Activated CD4-positive, alpha-beta memory T cell treated with anti-CD3 and anti-CD28 coated beads for 36 hours (primary cell): ENCODE measurements around the gene TNFRSF13B. TPM values are rescaled to one million over a fixed set of nuclear protein-coding genes. Genes with fewer than 3 reads are reported as not detected.
A peak's percentile ranks its signal among the peaks of the same experiment; 100 is the strongest.
"Not testable (repeated sequence)": the region's sequence is repeated elsewhere in the genome, so short reads cannot be mapped to it uniquely, and the experiment has no call there.

Experiments used
- CTCF ChIA-PET: fragments of 350-600 bp; sonication (Branson Sonifier 250); formaldehyde crosslinking; loops from one replicate; lab custom pipeline; 2021; ENCODE audit warnings: antibody characterized with exemption, inconsistent platforms; lab: Charles Lee
- POLR2A ChIA-PET: fragments of 350-600 bp; sonication (Branson Sonifier 250); formaldehyde crosslinking; loops from one replicate; lab custom pipeline; 2021; ENCODE audit warnings: antibody characterized with exemption; lab: Charles Lee
- DNase-seq: peaks from one replicate; pipeline ENCODE4 v3.0.0-alpha.2; 2020
- H3K27ac Mint-ChIP-seq: one replicate; pipeline ENCODE4 v1.8.0; 2021; ENCODE audit warnings: mixed read lengths
- H3K27me3 Mint-ChIP-seq: one replicate; pipeline ENCODE4 v1.8.0; 2021; ENCODE audit warnings: mixed read lengths
- H3K36me3 Mint-ChIP-seq: one replicate; pipeline ENCODE4 v1.8.0; 2021; ENCODE audit warnings: mixed read lengths
- H3K4me1 Mint-ChIP-seq: one replicate; pipeline ENCODE4 v1.8.0; 2021; ENCODE audit warnings: low read depth, mixed read lengths
- H3K4me3 Mint-ChIP-seq: one replicate; pipeline ENCODE4 v1.8.0; 2021; ENCODE audit warnings: mild to moderate bottlenecking, mixed read lengths
- H3K9me3 Mint-ChIP-seq: one replicate; pipeline ENCODE4 v1.8.0; 2021; ENCODE audit warnings: mixed read lengths
- intact Hi-C: fragments of 100-400 bp; cut with micrococcal nuclease; formaldehyde crosslinking; loops from one replicate; pipeline ENCODE4 v1.15.1; 2023
- total RNA-seq, 2 experiments: library from RNA; stranded (reverse); gene quantifications; one replicate each; pipeline ENCODE4 v1.2.3, GENCODE V29; 2021

TNFRSF13B gene
- total RNA-seq, 2 experiments from 2014 or later: not detected

DNA sequence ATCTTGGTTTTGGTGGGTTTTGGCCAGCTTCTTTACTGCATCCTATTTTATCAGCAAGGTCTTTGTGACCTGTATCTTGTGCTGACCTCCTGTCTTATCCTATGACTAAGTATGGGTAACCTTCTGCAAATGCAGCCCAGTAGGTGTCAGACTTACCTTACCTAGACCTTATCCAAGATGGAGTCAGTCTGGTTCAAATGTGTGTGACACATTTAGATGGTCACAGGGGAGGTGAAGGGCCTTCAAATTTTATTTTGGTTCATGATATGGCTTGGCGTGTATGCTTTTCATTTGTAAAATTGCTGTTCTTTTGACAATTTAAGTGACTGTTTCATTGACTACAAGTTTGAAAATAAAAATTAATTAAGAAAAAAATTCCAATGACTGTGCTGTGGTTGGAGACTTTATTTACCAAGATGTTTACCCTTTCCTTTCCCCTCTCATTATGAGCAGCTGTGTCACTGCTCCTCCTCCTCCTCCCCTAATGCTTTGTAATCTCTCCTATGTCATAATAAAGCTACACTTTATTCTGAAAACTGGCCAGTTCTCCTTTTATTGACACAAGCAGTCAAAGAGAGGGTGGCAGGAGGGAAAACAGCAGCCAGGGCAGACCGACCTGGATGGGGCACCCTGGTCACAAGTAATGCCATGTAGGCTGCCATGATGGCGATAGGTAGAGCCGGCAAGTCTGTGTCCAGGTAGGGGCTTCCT is 49.4 kb downstream of the TNFRSF13B start:
- intact Hi-C loops: loop anchor here (1.0 kb wide), 1 partner anchor 69 kb away; no protein-coding TSS in a partner anchor

DNA sequence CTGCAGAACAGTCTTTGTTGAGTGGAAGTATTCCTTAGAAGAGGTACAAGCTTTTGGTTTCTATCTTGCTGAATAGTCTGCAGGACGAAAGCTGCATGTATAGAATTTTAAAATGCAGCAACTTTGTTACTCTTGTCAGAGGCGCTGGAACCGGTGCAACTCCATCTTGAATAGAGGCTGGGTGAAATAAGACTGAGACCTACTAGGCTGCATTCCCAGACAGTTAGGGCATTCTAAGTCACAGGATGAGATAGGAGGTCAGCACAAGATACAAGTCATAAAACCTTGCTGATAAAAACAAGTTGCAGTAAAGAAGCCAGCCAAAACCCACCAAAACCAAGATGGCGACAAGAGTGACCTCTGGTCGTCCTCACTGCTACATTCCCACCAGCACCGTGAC is 50.5 kb downstream of the TNFRSF13B start:
- H3K4me1 Mint-ChIP-seq, POLR2A ChIA-PET, DNase-seq, H3K27me3 Mint-ChIP-seq, H3K27ac Mint-ChIP-seq, H3K4me3 Mint-ChIP-seq, intact Hi-C loops, H3K36me3 Mint-ChIP-seq, H3K9me3 Mint-ChIP-seq: not testable (repeated sequence)
- CTCF ChIA-PET: interaction anchor here (1.7 to 1.9 kb wide), 2 partner anchors 70 to 71 kb away, joined by 4 to 8 read pairs; no protein-coding TSS in a partner anchor

More for the DNA sequence above, 49.4 kb downstream of the TNFRSF13B start:
- CTCF ChIA-PET: interaction anchor here (1.3 to 1.7 kb wide), 2 partner anchors 69 to 71 kb away, joined by 3 to 4 read pairs; no protein-coding TSS in a partner anchor
- no peak overlapping the region for H3K4me3 Mint-ChIP-seq
- no peaks in the 10 kb centered on the region for H3K36me3 Mint-ChIP-seq
- no peaks in the 10 kb centered on the region for H3K4me1 Mint-ChIP-seq
- peak; percentile 7 for DNase-seq
- H3K27ac Mint-ChIP-seq: no peak overlapping the region
- H3K27me3 Mint-ChIP-seq: no peaks in the 10 kb centered on the region
- POLR2A ChIA-PET: no interaction called here
- no peaks in the 10 kb centered on the region for H3K9me3 Mint-ChIP-seq

DNA sequence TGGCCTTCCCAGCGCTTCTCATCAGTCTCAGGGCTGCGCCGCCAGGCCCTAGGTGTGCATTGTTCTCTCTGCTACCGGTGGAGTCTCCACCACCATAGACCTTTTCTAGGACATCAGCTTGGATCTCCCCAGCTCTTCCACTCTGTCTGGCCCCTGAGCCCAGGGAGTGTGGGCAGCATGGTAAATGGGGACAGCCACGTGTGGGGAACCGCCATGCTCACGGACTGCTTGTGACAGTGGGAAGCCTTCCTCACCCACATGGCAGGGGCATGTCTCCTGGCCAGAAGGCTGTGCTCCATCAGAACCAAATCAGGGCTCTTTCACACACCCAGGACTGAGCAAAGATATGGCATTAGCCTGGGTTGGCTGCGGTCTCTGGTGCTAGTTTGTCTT is 51.3 kb downstream of the TNFRSF13B start:
- Mint-ChIP-seq H3K36me3 (no peaks in the 10 kb centered on the region), H3K27me3 (no peaks in the 10 kb centered on the region), H3K27ac (no peak overlapping the region), H3K9me3 (no peaks in the 10 kb centered on the region), H3K4me1 (no peaks in the 10 kb centered on the region), H3K4me3 (no peak overlapping the region)
- DNase-seq: no peak
- POLR2A ChIA-PET: no interaction called here
- intact Hi-C loops: no loop called here
- CTCF ChIA-PET: interaction anchor here (1.9 kb wide), 1 partner anchor 72 kb away, joined by 8 read pairs; no protein-coding TSS in a partner anchor

DNA sequence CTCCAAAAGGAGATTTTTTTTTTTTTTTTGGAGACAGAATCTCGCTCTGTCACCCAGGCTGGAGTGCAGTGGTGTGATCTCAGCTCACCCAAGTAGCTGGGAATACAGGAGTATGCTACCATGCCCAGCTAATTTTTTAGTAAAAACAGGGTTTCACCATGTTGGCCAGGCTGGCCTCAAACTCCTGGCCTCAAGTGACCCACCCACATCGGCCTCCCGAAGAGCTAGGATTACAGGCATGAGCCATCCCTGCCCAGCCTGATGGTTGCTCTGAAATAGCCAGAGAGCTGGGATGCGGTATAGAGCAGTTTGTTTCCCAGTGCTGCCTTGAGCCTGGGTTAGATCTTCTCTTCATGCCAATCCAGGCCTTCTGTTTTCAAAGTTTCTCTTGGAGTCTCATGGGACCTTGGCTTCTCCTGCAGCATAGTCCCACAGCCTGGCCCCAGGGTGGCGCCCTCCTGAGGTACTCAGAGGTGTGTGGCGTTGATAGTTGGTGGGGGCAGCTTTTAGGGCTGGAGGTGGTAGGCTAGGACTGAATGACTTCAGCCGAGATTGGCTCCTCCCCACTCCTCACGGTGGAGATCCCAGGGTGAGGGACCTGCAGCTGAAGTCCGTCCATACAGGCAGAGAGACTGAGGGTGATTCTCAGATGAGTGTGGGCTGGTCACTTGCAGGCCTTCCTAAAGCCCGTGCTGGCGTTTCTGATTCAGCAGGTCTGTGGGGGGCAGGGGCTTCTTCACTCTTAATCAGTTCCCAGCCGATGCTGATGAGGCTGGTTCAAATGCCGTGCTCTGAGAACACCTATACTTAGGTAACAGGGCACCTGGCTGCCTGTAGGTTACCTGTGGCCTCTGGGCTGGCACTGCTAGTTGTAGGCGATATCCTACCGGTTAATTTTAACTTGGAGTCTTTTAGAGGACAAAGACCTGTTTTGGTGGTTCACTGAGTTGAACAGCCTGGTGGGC is 52.0 kb downstream of the TNFRSF13B start:
- Mint-ChIP-seq H3K4me3 (no peak overlapping the region), H3K36me3 (no peaks in the 10 kb centered on the region), H3K27me3 (no peaks in the 10 kb centered on the region), H3K9me3 (no peaks in the 10 kb centered on the region), H3K27ac (no peak overlapping the region), H3K4me1 (no peaks in the 10 kb centered on the region)
- ChIA-PET POLR2A (no interaction called here), CTCF (interaction anchor here (0.6 to 1.9 kb wide), 2 partner anchors 72 to 167 kb away, joined by 3 to 8 read pairs; no protein-coding TSS in a partner anchor)
- intact Hi-C loops: no loop called here
- no peak for DNase-seq

DNA sequence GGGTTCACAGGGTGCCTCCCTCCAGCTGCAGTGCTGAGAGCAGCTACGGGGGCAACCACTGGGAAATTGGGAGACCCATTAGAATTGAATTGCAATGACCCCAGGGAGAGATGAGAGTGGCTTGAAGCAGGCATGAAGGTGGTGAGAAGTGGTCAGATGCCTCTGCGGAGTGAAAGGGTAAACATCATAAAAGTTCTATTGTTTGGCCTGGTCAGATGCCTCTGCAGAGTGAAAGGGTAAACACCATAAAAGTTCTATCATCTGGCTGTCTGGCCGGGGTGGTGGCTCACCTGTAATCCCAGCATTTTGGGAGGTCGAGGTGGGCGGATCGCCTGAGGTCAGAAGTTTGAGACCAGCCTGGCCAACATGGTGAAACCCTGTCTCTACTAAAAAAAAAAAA is 53.5 kb downstream of the TNFRSF13B start:
- DNase-seq: no peak
- Mint-ChIP-seq H3K4me3 (no peak overlapping the region), H3K9me3 (no peaks in the 10 kb centered on the region), H3K27ac (no peak overlapping the region), H3K36me3 (no peaks in the 10 kb centered on the region), H3K27me3 (no peaks in the 10 kb centered on the region), H3K4me1 (no peaks in the 10 kb centered on the region)
- intact Hi-C loops: no loop called here
- POLR2A ChIA-PET: no interaction called here
- CTCF ChIA-PET: no interaction called here

DNA sequence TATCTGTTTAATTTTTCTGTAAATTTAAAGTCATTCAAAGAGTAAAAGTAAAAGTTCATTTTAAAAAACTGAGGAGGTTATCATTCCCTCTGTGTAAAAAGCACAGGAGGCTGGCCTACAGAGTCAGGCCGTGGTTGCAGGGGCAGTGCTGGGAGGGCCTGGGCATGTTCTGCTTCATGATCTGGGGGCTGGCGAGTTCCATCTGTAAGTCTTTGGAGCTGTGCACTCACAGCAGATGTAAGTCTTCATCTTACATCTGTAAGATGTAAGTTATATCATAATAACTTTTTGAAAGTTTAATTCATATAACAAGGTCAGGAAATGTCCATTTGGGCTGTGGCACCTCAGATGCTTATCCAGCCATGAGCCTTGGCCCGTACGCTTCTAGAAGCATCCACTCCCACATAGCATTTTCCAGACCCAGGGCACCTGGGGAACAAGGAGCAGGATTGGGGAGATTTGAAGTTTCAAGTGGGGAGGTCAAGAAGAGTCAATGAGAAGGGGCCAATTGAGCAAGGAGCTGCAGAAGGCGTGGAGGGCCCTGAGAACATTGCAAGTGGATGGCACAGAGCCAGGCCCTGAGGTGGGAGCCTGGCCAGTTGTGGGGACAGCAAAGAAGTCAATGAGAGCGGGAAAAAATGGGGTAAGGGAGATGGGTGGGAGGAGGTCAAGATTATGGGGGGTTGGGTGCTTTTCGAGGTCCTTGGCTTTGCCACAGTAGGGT is 54.1 kb downstream of the TNFRSF13B start:
- no peaks in the 10 kb centered on the region for H3K4me1 Mint-ChIP-seq
- CTCF ChIA-PET: no interaction called here
- no peaks in the 10 kb centered on the region for H3K27me3 Mint-ChIP-seq
- H3K27ac Mint-ChIP-seq: no peak overlapping the region
- intact Hi-C loops: no loop called here
- DNase-seq: no peak
- H3K4me3 Mint-ChIP-seq: no peak overlapping the region
- H3K36me3 Mint-ChIP-seq: no peaks in the 10 kb centered on the region
- POLR2A ChIA-PET: no interaction called here
- no peaks in the 10 kb centered on the region for H3K9me3 Mint-ChIP-seq

DNA sequence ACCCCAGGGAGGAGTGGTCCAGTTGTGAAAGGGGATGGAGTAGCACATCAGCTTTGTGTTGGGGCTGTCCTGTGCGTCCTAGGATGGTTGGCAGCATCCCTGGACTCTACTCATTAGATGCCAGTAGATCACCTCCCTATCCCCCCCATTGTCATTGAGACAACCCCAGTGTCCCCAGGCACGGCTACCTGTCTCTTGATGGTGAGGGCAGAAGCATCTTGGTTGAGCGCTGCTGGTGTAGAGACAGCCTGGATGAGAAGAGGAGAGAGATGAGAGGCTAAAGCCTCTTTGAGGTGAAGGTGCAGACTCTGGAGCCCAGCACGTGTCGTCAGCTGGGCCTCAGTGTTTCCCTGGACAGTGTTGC is 55.4 kb downstream of the TNFRSF13B start:
- Mint-ChIP-seq H3K9me3 (no peaks in the 10 kb centered on the region), H3K36me3 (no peaks in the 10 kb centered on the region), H3K27ac (no peak overlapping the region), H3K4me3 (no peak overlapping the region), H3K27me3 (no peaks in the 10 kb centered on the region), H3K4me1 (peaks cover 2% of the 10 kb centered on the region)
- DNase-seq: no peak
- CTCF ChIA-PET: interaction anchor here (0.6 to 4.2 kb wide), 2 partner anchors 70 to 75 kb away, joined by 3 to 15 read pairs; no protein-coding TSS in a partner anchor
- intact Hi-C loops: no loop called here
- POLR2A ChIA-PET: no interaction called here

DNA sequence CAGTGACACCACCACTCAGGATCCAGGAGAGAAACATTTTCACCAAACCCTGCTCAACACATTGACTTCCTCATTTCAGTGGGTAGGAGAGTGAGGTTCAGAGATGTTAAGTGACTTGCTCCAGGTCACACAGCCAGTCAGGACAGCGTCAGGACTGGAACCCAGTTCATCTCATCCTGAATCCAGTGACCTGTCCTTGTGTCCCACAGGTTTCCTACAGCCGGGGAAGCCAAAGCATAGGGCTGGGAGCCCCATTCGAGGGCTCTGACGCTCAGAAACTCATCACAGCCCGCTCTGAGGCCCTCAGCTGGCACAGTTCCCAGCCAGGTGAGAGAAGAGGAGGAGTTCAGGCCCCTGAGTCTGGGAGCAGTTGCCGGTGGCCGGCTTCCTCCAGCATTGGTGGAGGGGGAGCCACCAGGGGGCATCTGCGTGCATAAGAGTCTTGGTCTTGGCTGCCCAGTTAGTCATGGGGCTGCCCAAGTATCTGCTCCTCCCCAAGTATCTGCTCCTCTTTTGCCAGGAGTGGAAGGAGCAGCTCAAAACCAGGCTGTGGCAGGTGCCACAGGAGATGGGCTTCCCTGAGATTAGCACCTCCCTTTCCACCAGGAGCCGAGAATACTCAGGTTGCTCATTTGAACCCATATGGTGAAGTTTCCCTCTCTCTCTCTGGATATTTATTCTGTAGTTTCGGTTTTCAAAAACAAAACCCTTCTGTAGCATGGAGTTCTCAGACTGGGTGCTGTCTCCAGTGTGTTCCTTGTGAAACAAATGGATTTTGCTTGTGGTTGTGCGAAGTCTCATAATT is 56.0 kb downstream of the TNFRSF13B start:
- CTCF ChIA-PET: interaction anchor here (0.6 to 4.2 kb wide), 3 partner anchors 71 to 476 kb away, joined by 3 to 15 read pairs (median 3); no protein-coding TSS in a partner anchor
- H3K4me1 Mint-ChIP-seq: peaks cover 5% of the 10 kb centered on the region
- no peaks in the 10 kb centered on the region for H3K9me3 Mint-ChIP-seq
- H3K4me3 Mint-ChIP-seq: no peak overlapping the region
- no peak overlapping the region for H3K27ac Mint-ChIP-seq
- DNase-seq: peak; percentile 61
- POLR2A ChIA-PET: no interaction called here
- intact Hi-C loops: no loop called here
- H3K27me3 Mint-ChIP-seq: no peaks in the 10 kb centered on the region
- H3K36me3 Mint-ChIP-seq: no peaks in the 10 kb centered on the region

DNA sequence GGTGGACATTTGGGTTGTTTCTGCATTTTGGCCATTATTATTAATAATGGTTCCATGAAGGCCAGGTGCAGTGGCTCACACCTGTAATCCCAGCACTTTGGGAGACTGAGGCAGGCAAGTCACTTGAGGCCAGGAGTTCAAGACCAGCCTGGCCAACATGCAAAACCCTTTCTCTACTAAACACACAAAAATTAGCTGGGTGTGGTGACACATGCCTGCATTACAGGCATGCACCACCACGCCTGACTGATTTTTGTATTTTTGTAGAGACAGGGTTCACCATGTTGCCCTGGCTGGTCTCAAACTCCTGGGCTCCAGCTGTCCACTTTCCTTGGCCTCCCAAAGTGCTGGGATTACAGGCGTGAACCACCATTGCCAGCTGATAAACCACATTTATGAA is 58.5 kb downstream of the TNFRSF13B start:
- CTCF ChIA-PET: interaction anchor here (0.8 to 4.2 kb wide), 3 partner anchors 78 to 93 kb away, joined by 3 to 15 read pairs (median 4); no protein-coding TSS in a partner anchor

DNA sequence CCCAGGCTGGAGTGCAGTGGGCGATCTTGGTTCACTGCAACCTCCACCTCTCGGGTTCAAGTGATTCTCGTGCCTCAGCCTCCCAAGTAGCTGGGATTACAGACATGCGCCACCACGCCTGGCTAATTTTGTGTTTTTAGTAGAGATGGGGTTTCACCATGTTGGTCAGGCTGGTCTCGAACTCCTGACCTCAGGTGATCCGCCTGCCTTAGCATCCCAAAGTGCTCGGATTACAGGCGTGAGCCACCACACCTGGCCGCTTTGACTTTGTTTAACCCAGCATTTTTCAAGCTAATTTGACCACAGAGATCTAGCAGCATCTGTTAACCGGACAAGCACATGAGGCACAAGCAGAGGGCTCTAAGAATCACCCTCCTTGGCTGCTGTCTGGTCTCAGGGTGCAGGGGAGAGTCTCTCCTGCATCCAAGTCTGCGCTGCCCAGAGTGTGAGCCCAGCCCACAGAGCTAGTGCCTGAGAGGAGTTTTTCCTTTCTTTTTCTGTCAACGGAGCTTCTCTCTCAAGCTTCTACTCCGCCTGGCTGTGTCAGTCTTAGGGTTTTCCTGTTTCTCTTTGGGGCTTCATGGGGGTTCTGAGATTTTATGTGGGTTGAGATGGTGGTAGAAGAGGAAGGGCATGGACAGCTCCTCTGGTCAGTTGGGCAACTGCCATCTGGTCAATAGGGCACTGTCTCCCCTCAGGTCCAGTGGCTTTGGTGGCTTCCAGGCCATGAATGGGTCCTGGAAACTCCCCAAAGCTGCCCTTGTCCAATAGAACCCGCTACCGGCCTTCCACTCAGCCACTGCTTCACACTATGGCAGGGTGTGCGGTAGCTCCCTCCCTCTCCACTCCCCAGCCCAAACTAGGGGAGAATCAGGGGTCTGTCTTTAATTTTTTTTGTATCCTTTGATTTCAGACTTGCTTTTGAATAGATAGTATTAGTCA is 59.6 kb downstream of the TNFRSF13B start:
- POLR2A ChIA-PET: interaction anchor here (0.6 kb wide), 1 partner anchor 86 kb away, joined by 3 read pairs; no protein-coding TSS in a partner anchor
- no peak overlapping the region for H3K4me3 Mint-ChIP-seq
- no peak overlapping the region for H3K27ac Mint-ChIP-seq
- no peak for DNase-seq
- H3K9me3 Mint-ChIP-seq: no peaks in the 10 kb centered on the region
- CTCF ChIA-PET: no interaction called here
- H3K36me3 Mint-ChIP-seq: no peaks in the 10 kb centered on the region
- intact Hi-C loops: no loop called here
- H3K27me3 Mint-ChIP-seq: peaks cover 5% of the 10 kb centered on the region
- H3K4me1 Mint-ChIP-seq: peaks cover 9% of the 10 kb centered on the region

More for the DNA sequence above, 58.5 kb downstream of the TNFRSF13B start:
- POLR2A ChIA-PET: no interaction called here
- Mint-ChIP-seq H3K4me3 (no peak overlapping the region), H3K36me3 (no peaks in the 10 kb centered on the region), H3K4me1 (peaks cover 8% of the 10 kb centered on the region), H3K27ac (no peak overlapping the region), H3K27me3 (peaks cover 3% of the 10 kb centered on the region), H3K9me3 (no peaks in the 10 kb centered on the region)
- intact Hi-C loops: no loop called here
- no peak for DNase-seq
